WTC11 (cell line): ENCODE measurements around the gene ETV3. TPM values are rescaled to one million over a fixed set of nuclear protein-coding genes. Genes with fewer than 3 reads are reported as not detected.

Experiments
- ATAC-seq: fragments of 200-7000 bp; cut with Tn5 transposase; 2 replicates; pipeline ENCODE4 v1.10.0; 2021; ENCODE audit warnings: mild to moderate bottlenecking, moderate library complexity
- CTCF ChIA-PET: fragments of 300-600 bp; sonication (Branson Sonifier 250); formaldehyde crosslinking; loops from one replicate; lab custom pipeline; 2021; ENCODE audit warnings: antibody characterized with exemption; lab: Charles Lee
- POLR2A ChIA-PET: fragments of 350-600 bp; sonication (Branson Sonifier 250); formaldehyde crosslinking; loops from one replicate; lab custom pipeline; 2021; ENCODE audit warnings: antibody characterized with exemption; lab: Charles Lee
- DNase-seq: peaks from one replicate; pipeline ENCODE4 v3.0.0; 2021; ENCODE audit warnings: low spot score
- H3K27ac Mint-ChIP-seq: 2 replicates; pipeline ENCODE4 v1.8.0; 2021; ENCODE audit warnings: mixed read lengths
- H3K27me3 Mint-ChIP-seq: 2 replicates; pipeline ENCODE4 v1.8.0; 2021; ENCODE audit warnings: low read depth, mild to moderate bottlenecking, moderate library complexity, mixed read lengths
- H3K36me3 Mint-ChIP-seq: 2 replicates; pipeline ENCODE4 v1.8.0; 2021; ENCODE audit warnings: mixed read lengths
- H3K4me1 Mint-ChIP-seq: 2 replicates; pipeline ENCODE4 v1.8.0; 2022; ENCODE audit warnings: mixed read lengths
- H3K4me3 Mint-ChIP-seq: 2 replicates; pipeline ENCODE4 v1.8.0; 2021; ENCODE audit warnings: mild to moderate bottlenecking, moderate library complexity, mixed read lengths
- H3K9me3 Mint-ChIP-seq: 2 replicates; pipeline ENCODE4 v1.8.0; 2021; ENCODE audit warnings: mixed read lengths
- FOXK1 ChIP-seq: sonication (generic); formaldehyde crosslinking; IDR thresholded peaks from 2 replicates; pipeline ENCODE4 v1.8.0; 2022; ENCODE audit warnings: mild to moderate bottlenecking, moderate library complexity, missing genetic modification reagents
- HMGXB4 ChIP-seq: sonication (generic); formaldehyde crosslinking; IDR thresholded peaks from 2 replicates; pipeline ENCODE4 v1.8.1; 2023; ENCODE audit warnings: mild to moderate bottlenecking, moderate library complexity, missing genetic modification reagents
- NR1H2 ChIP-seq: sonication (generic); formaldehyde crosslinking; IDR thresholded peaks from 2 replicates; pipeline ENCODE4 v1.9.0; 2021; ENCODE audit warnings: mild to moderate bottlenecking, moderate library complexity, missing genetic modification reagents
- SMAD3 ChIP-seq: sonication (generic); formaldehyde crosslinking; IDR thresholded peaks from 2 replicates; pipeline ENCODE4 v1.8.0; 2022; ENCODE audit warnings: missing genetic modification reagents, mild to moderate bottlenecking, borderline replicate concordance
- STAT6 ChIP-seq: sonication (generic); formaldehyde crosslinking; conservative IDR thresholded peaks from 2 replicates; pipeline ENCODE4 v1.8.1; 2023; ENCODE audit warnings: mild to moderate bottlenecking, low read depth, missing genetic modification reagents, moderate library complexity
- TP53 ChIP-seq: sonication (generic); formaldehyde crosslinking; IDR thresholded peaks from 2 replicates; pipeline ENCODE4 v1.8.1; 2023; ENCODE audit warnings: mild to moderate bottlenecking, missing genetic modification reagents
- ZNF263 ChIP-seq: sonication (generic); formaldehyde crosslinking; IDR thresholded peaks from 2 replicates; pipeline ENCODE4 v1.8.1; 2022; ENCODE audit warnings: low read depth, mild to moderate bottlenecking, moderate library complexity, missing genetic modification reagents
- total RNA-seq: library from RNA; stranded (reverse); gene quantifications from 3 replicates; pipeline ENCODE4 v1.2.3, GENCODE V29; 2021
- TF ChIP-seq, protein P1 (sequence below): sonication (generic); formaldehyde crosslinking; IDR thresholded peaks from 2 replicates; pipeline ENCODE4 v1.8.0; 2023; ENCODE audit warnings: missing genetic modification reagents
- TF ChIP-seq, protein P2 (sequence below): sonication (generic); formaldehyde crosslinking; IDR thresholded peaks from 2 replicates; pipeline ENCODE4 v1.8.1; 2023; ENCODE audit warnings: mild to moderate bottlenecking, missing genetic modification reagents
- TF ChIP-seq, protein P3 (sequence below): sonication (generic); formaldehyde crosslinking; IDR thresholded peaks from 2 replicates; pipeline ENCODE4 v1.8.0; 2023; ENCODE audit warnings: missing genetic modification reagents, mild to moderate bottlenecking, borderline replicate concordance
- TF ChIP-seq, protein P4 (sequence below): sonication (generic); formaldehyde crosslinking; IDR thresholded peaks from 2 replicates; pipeline ENCODE4 v1.8.1; 2022; ENCODE audit warnings: low read depth, missing genetic modification reagents, borderline replicate concordance

ETV3 gene
- total RNA-seq, 1 experiment from 2014 or later, result 26.0 TPM

DNA sequence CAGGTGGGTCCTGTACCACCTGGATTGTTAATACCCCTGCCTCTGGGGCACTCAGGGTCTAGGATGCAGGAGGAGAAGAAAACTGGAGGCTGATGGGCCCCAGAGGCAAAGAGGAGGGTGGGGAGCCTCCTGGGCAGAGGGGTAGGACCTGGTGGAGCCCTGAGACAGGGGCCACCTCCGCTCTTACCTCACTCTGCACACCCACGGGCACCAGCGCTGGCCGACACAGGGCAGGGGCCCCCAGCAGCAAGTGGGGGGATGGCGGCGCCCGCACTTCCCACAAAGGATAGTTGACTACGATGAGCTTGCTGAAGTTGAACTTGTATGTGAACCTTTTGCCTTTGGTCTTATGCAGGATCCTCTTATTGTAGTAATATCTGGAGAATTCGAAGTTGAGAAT, 39.7 kb downstream of the ETV3 start:
- Mint-ChIP-seq H3K4me3 (no peak overlapping the region), H3K36me3 (no peaks in the 10 kb centered on the region), H3K27me3 (no peaks in the 10 kb centered on the region; the same call in 1 of the 2 replicates), H3K9me3 (no peaks in the 10 kb centered on the region), H3K27ac (no peak overlapping the region), H3K4me1 (peaks cover 14% of the 10 kb centered on the region)
- DNase-seq, result no peak
- no peak for ATAC-seq
- ChIA-PET POLR2A (interaction anchor here (0.6 kb wide), 1 partner anchor 141 kb away, joined by 3 read pairs; no protein-coding TSS in a partner anchor), CTCF (interaction anchor here (3.0 to 4.1 kb wide), 2 partner anchors 8 to 58 kb away, joined by 16 to 26 read pairs; no protein-coding TSS in a partner anchor)
- TF ChIP-seq STAT6 (CRISPR knock-in tag), result no peak
- TF ChIP-seq TP53 (CRISPR knock-in tag), result no peak
- TF ChIP-seq, protein P1, sequence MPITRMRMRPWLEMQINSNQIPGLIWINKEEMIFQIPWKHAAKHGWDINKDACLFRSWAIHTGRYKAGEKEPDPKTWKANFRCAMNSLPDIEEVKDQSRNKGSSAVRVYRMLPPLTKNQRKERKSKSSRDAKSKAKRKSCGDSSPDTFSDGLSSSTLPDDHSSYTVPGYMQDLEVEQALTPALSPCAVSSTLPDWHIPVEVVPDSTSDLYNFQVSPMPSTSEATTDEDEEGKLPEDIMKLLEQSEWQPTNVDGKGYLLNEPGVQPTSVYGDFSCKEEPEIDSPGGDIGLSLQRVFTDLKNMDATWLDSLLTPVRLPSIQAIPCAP (CRISPR knock-in tag), result no peak
- no peak for TF ChIP-seq FOXK1 (CRISPR knock-in tag)
- TF ChIP-seq, protein P2, sequence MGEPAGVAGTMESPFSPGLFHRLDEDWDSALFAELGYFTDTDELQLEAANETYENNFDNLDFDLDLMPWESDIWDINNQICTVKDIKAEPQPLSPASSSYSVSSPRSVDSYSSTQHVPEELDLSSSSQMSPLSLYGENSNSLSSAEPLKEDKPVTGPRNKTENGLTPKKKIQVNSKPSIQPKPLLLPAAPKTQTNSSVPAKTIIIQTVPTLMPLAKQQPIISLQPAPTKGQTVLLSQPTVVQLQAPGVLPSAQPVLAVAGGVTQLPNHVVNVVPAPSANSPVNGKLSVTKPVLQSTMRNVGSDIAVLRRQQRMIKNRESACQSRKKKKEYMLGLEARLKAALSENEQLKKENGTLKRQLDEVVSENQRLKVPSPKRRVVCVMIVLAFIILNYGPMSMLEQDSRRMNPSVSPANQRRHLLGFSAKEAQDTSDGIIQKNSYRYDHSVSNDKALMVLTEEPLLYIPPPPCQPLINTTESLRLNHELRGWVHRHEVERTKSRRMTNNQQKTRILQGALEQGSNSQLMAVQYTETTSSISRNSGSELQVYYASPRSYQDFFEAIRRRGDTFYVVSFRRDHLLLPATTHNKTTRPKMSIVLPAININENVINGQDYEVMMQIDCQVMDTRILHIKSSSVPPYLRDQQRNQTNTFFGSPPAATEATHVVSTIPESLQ (CRISPR knock-in tag), result no peak
- TF ChIP-seq HMGXB4, result no peak
- TF ChIP-seq, protein P3, sequence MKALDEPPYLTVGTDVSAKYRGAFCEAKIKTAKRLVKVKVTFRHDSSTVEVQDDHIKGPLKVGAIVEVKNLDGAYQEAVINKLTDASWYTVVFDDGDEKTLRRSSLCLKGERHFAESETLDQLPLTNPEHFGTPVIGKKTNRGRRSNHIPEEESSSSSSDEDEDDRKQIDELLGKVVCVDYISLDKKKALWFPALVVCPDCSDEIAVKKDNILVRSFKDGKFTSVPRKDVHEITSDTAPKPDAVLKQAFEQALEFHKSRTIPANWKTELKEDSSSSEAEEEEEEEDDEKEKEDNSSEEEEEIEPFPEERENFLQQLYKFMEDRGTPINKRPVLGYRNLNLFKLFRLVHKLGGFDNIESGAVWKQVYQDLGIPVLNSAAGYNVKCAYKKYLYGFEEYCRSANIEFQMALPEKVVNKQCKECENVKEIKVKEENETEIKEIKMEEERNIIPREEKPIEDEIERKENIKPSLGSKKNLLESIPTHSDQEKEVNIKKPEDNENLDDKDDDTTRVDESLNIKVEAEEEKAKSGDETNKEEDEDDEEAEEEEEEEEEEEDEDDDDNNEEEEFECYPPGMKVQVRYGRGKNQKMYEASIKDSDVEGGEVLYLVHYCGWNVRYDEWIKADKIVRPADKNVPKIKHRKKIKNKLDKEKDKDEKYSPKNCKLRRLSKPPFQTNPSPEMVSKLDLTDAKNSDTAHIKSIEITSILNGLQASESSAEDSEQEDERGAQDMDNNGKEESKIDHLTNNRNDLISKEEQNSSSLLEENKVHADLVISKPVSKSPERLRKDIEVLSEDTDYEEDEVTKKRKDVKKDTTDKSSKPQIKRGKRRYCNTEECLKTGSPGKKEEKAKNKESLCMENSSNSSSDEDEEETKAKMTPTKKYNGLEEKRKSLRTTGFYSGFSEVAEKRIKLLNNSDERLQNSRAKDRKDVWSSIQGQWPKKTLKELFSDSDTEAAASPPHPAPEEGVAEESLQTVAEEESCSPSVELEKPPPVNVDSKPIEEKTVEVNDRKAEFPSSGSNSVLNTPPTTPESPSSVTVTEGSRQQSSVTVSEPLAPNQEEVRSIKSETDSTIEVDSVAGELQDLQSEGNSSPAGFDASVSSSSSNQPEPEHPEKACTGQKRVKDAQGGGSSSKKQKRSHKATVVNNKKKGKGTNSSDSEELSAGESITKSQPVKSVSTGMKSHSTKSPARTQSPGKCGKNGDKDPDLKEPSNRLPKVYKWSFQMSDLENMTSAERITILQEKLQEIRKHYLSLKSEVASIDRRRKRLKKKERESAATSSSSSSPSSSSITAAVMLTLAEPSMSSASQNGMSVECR (CRISPR knock-in tag), result no peak
- TF ChIP-seq, protein P4, sequence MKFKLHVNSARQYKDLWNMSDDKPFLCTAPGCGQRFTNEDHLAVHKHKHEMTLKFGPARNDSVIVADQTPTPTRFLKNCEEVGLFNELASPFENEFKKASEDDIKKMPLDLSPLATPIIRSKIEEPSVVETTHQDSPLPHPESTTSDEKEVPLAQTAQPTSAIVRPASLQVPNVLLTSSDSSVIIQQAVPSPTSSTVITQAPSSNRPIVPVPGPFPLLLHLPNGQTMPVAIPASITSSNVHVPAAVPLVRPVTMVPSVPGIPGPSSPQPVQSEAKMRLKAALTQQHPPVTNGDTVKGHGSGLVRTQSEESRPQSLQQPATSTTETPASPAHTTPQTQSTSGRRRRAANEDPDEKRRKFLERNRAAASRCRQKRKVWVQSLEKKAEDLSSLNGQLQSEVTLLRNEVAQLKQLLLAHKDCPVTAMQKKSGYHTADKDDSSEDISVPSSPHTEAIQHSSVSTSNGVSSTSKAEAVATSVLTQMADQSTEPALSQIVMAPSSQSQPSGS (CRISPR knock-in tag), result no peak
- TF ChIP-seq ZNF263 (CRISPR knock-in tag), result no peak
- TF ChIP-seq NR1H2 (CRISPR knock-in tag), result no peak
- no peak for TF ChIP-seq SMAD3 (CRISPR knock-in tag)
